KOPT-K1 (cell line): ENCODE data around the gene NDC80.
A peak's percentile ranks its signal among the peaks of the same experiment; 100 is the strongest.
"Not testable (repeated sequence)": the region's sequence is repeated elsewhere in the genome, so short reads cannot be mapped to it uniquely, and the experiment has no call there.

Experiments
- H3K27ac ChIP-seq: fragments of 200-600 bp; sonication (generic); 2 replicates; pipeline ENCODE4 v1.5.1; 2016; ENCODE audit warnings: antibody characterized with exemption, mild to moderate bottlenecking, low read depth, low read length; ENCODE audit not compliant: poor library complexity, severe bottlenecking
- H3K36me3 ChIP-seq: fragments of 200-600 bp; sonication (generic); 2 replicates; pipeline ENCODE4 v1.5.1; 2017; ENCODE audit warnings: antibody characterized with exemption, mild to moderate bottlenecking, low read length, moderate library complexity; ENCODE audit not compliant: insufficient read depth
- H3K9me3 ChIP-seq: fragments of 200-600 bp; sonication (generic); 2 replicates; pipeline ENCODE4 v1.5.1; 2017; ENCODE audit warnings: antibody characterized with exemption, low read length, mild to moderate bottlenecking; ENCODE audit not compliant: insufficient read depth, poor library complexity, severe bottlenecking

NDC80 gene

DNA sequence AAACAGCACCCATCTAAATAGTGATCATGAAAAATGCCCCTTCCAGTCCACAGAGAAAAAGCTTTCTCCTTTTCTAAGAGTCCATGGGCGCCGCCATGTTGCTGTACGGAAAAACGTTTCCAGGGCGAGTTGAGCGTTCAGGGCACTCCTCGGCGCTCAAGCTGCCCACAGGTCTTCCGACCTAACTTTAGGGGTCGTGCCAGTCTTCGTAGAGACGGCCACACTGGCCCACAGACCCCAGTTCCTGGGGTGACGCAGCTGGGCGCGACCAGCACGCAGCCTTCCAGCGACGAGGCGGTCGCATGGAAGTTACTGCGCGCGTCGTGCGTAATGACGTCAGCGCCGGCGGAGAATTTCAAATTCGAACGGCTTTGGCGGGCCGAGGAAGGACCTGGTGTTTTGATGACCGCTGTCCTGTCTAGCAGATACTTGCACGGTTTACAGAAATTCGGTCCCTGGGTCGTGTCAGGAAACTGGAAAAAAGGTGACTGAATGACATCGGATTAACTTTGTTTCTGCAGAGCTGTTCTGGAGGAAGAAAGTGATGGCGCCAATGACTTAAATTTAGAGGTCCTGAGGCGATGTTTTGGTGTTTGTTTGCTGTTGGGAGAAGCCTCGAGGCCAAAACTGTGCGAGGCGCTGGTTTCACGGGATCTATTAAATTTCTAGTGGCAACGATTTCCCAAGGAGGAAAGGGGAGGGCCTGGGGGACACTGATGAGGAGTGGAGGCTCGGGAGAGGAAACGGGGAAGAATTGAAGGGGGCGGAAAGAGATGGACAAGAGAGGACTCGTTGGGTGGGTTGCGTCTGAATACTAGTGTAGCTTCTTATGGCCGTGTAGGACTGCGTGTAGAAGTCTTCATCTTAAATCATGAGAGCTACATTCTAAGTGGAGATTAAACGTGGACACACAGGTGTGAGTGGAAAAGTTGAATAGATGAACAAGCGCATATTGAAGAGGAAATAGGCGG lies at the start of gene NDC80, which contains the start of gene METTL4:
NDC80 (plus strand) TSS at position 358 of the 971 bp plus-strand sequence. CDS start 1,429 bp downstream, outside the sequence.
METTL4 (minus strand) TSS at position 306 of the 971 bp plus-strand sequence. CDS start 4,289 bp downstream, outside the sequence.
- Histone ChIP-seq H3K9me3 (no peaks in the 10 kb centered on the region), H3K27ac (peak within 1 kb of the TSS; percentile 94), H3K36me3 (peaks cover 32% of the 10 kb centered on the region)

DNA sequence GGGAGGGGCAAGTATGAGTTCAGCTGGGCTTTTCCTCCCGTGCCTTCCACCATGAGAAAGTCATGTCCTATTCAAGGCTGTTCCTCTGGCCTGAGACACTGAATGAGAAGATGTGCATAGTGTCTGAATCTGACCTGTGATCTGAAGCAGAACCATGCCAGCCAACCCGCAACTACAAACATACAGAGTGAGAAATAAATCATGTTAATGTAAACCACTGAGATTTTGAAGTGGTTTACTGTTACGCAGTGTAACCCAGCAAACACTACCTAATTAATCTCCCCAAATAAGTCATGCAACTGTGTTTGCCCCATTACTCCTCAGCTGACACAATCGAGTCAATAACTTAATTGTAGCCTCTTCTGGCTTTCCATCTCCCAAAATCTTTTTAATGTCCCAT lies 49.2 kb upstream of the NDC80 start:
- Histone ChIP-seq H3K9me3 (no peaks in the 10 kb centered on the region), H3K36me3 (no peaks in the 10 kb centered on the region), H3K27ac (no peak overlapping the region)

DNA sequence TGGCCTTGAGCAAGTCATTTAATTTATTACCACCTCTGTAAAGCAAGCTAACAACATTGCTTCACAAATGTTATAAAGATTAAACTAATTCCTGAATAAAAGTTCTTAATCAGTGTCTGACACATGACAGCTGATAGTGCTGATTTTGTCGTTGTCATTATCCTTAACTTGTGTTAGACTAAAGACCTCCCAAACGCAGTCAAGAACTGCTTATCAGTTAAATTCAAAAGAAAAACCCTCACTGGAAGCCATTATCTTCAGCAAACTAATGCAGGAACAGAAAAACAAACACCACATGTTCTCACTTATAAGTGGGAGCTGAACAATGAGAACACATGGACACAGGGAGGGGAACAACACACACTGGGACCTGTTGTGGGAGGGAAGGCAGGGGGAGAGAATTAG lies 46.6 kb upstream of the NDC80 start:
- H3K36me3 ChIP-seq, H3K9me3 ChIP-seq, H3K27ac ChIP-seq: not testable (repeated sequence)

DNA sequence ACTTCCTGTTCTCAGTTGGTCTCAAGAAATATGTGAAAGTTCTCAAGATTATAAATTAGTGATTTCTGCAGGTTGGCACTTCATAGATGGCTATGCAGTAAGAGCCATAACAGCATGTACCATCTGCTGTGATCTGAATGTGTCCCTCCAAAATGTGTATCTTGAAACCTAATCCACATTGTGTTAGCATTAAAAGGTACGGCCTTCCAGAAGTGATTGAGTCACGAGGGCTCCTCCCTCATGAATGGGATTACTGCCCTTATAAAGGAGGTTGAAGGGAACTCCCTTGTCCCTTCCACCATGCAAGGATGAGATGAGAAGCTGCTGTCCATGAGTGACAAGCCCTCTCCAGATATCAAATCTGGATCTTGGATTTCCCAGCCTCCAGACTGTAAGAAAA lies 45.0 kb upstream of the NDC80 start:
- Histone ChIP-seq H3K36me3 (no peaks in the 10 kb centered on the region), H3K9me3 (no peaks in the 10 kb centered on the region)

DNA sequence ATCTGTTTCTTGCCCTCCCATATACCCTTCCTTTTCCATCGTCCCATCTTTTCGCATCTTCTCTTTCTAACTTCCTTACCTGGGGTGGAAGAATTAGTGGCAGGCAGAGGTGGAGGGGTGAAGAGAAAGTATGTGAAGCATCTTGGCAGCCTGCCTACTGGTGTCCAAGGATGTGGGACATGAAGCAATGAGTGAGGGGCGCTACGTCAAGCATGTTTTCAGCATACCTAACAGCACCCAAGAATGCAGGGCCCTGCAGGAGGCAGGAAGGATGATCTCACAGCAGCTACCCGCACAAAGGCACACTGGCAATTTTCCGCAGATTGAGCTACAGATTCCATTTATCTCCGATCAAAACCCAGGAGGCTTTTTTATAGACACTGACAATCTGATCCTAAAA lies 42.2 kb upstream of the NDC80 start:
- Histone ChIP-seq H3K27ac (no peak overlapping the region), H3K9me3 (no peaks in the 10 kb centered on the region), H3K36me3 (no peaks in the 10 kb centered on the region)

More for the DNA sequence above, 45.0 kb upstream of the NDC80 start:
- no peak overlapping the region for H3K27ac ChIP-seq

DNA sequence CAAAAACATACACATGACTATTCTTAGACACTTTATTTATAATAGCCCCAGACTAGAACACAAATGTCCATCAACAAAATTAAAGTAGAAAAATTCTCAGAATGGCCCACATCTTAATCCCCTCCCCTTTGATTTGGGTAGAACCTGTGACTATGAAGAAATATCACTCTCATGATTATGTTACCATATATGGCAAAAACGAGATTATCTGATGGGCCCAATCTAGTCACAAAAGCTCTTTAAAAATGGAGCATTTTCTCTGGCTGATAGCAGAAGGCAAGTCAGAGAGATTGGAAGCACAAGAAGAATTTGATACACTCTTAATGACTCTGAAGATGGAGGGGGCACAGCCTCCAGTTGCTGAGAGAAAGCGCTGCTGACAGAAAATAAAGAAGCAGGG lies 39.6 kb upstream of the NDC80 start:
- no peaks in the 10 kb centered on the region for H3K9me3 ChIP-seq
- H3K36me3 ChIP-seq: no peaks in the 10 kb centered on the region
- H3K27ac ChIP-seq: no peak overlapping the region

DNA sequence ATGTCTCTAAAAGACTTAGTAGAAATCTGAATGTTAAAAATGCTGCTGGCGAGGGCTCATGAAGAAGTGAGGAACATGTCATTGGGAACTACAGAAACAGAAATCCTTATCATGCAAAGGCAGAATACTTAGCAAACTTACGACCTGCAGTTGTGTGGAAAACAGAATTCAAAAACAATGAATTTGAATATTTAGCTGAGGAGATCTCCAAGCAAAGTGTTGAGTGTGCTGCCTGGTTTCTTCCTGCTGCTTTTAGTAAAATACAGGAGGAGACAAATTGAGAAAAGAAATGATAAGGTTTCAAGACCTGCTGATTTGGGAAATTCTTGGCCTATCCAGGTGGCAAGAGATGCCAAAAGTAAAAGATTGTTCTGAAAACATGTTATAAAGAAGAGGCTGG lies 38.6 kb upstream of the NDC80 start:
- H3K27ac ChIP-seq: no peak overlapping the region
- no peaks in the 10 kb centered on the region for H3K36me3 ChIP-seq
- no peaks in the 10 kb centered on the region for H3K9me3 ChIP-seq

DNA sequence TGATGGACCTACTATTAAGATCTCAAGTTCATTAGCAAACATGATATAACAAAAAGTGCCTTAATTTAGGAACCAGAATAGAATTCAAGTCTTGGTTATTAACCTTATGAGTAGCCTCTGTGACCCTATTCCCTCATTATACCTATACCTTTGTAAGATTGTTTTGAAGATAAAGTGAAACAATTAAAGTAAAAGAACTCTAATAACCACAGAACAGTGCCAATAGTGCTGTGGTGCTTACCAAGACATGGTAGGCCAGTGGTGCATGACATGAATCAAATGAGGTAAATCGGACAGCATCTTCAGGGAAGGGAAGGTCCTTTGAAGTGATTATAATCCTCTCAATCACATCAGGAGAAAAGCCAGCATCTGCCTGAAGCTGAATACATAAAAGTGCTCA lies 36.5 kb upstream of the NDC80 start:
- H3K27ac ChIP-seq: no peak overlapping the region
- no peaks in the 10 kb centered on the region for H3K9me3 ChIP-seq
- peaks cover 11% of the 10 kb centered on the region for H3K36me3 ChIP-seq

DNA sequence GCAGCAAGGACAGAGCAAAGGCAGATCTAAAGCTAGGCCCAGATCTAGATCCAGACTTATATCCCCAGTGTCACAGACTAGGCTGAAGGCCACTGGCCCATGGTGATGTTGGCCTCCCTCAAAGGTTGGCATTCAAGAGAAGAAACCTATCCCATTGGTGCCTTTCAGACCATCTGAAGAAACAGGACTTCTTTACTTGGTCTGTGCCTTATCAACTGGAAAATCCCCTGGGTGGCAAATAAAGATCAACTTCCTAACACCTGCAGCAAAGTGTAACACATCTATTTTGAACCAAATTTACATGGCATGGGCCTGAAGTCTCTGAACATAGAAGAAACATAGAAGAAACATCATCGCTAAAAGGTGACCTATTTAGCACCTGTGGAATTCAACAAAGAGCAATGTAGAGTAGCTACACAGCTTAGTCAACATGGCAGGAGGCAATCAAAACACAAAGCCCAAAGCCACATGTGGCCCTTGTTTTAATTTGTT lies 35.9 kb upstream of the NDC80 start:
- Histone ChIP-seq H3K9me3 (no peaks in the 10 kb centered on the region), H3K36me3 (peaks cover 11% of the 10 kb centered on the region), H3K27ac (no peak overlapping the region)

DNA sequence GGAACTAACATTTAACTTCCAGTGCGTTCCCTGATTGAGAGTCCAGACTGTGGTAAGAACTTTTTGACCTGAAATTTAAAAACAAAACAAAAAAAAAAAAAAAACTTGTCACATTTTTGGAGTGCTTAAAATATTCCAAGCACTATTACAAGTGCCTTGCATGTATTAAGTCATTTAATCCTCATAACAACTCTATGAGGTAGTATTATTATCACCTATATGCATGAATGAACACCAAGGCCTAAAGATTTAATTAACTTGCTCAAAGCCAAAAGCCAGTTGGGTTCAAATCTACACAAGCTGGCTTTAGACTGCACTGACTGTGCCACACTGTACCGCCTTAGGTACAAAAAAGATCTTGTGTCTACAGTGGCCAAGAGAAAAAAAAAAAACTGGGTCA lies 35.3 kb upstream of the NDC80 start:
- Histone ChIP-seq H3K36me3 (peaks cover 14% of the 10 kb centered on the region), H3K9me3 (no peaks in the 10 kb centered on the region), H3K27ac (no peak overlapping the region)

DNA sequence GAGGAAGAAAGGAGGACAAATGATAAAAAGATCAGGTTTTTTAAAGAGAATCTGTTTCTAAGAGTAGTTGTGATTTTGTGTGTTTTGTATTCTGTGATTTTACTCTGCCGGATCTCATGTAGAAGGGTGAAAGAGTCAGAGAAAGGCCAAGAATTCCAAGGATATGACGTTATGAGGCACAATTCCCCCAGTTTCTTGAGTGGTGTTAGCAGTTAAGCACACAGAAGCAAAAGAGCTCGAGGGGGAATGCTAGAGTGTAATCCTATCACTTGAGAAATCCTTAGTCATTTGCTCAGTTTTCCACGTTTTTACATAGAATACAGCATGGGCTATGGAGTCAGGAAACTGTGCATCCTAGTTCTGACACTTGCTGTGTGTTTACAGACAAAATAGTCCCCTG lies 34.9 kb upstream of the NDC80 start:
- Histone ChIP-seq H3K36me3 (peaks cover 14% of the 10 kb centered on the region), H3K9me3 (no peaks in the 10 kb centered on the region), H3K27ac (no peak overlapping the region)

DNA sequence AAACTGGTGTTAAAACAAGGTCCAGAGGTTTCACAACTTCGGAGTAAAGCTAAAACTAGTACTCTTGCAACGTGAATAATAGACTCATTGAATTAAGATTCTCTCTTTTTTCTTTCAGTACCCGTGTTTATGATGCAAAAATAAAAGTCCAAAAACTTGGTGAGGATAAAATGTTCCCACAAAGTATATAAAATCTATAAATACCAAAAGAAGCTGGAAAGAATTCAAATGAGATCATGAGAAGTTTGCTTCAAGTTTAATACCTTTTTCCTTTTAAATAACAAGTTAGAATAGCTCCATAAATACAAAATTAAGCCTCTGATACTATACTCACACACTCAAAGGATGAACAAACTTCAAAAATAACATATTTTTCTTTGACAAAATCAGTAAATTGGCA lies 34.1 kb upstream of the NDC80 start:
- H3K36me3 ChIP-seq: peaks cover 14% of the 10 kb centered on the region

DNA sequence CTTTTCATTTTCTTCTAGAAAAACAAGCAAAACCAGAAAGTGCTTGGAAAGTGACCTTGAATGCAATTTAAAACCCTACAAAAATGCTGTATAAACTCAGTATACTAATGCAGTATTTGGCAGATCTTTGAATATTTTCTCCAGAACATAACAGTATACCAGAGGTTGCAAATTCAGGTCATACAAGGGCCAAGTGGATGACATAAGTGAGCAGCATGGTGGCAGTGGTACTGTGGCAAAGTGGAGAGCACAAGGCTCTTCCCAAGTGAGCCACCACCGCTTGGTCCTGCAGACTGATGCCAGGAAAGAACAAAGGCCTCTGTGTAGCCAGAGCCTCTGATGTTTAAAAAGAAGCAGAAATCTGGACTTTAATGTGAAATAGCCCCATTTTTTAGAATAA lies 33.1 kb upstream of the NDC80 start:
- Histone ChIP-seq H3K9me3 (no peaks in the 10 kb centered on the region), H3K36me3 (peaks cover 15% of the 10 kb centered on the region), H3K27ac (no peak overlapping the region)

More for the DNA sequence above, 34.1 kb upstream of the NDC80 start:
- Histone ChIP-seq H3K9me3 (no peaks in the 10 kb centered on the region), H3K27ac (no peak overlapping the region)

DNA sequence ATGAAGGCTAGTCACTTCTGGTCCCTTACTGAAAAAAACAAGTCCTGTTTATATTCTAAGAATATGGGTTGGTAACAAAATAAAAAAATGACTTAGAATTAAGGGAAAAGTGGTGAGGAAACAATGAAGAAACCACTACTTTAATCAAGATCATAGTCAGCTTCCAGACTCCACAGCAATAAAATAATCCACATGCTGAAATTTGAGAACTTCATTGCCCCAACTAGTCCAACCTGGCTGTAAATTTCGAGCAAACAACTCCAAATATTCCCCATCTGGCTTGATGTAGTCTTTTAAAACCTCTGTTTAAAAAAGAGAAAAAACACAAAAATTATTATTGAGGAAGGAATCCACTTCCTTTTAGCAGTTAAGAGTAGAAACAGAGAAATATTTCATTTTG lies 32.5 kb upstream of the NDC80 start:
- Histone ChIP-seq H3K9me3 (no peaks in the 10 kb centered on the region), H3K27ac (no peak overlapping the region), H3K36me3 (peaks cover 21% of the 10 kb centered on the region)

DNA sequence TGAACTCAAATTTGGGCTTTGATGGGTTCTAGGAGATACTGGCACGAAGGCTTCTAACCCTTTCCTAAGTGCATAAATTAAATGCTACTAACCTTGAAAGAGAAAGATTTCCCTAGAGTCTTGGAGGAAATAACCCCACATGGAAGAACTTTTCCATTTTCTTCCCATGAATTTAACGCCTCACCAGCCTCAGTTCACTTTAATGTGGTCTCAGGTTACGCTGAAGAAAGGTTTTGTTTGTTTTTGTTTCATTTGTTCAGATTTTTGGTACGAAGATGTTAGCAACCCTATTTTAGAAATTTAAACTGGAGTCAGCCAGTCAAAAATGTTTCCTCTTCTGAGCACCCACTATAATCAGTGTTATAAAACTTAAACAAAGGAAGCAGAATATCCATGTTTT lies 30.8 kb upstream of the NDC80 start:
- H3K27ac ChIP-seq: no peak overlapping the region
- H3K9me3 ChIP-seq: no peaks in the 10 kb centered on the region
- peaks cover 22% of the 10 kb centered on the region for H3K36me3 ChIP-seq
